H9 (cell line): ENCODE results near the gene ACOXL. TPM values are rescaled to one million over a fixed set of nuclear protein-coding genes. Genes with fewer than 3 reads are reported as not detected.

ENCODE experiments used
- DNase-seq: peaks from one replicate; pipeline ENCODE4 v3.0.0-alpha.2; 2017
- H2AFZ ChIP-seq: one replicate; pipeline ENCODE4 v1.6.1; 2013; ENCODE audit warnings: mild to moderate bottlenecking, low read length, control low read depth, moderate library complexity
- H2AK5ac ChIP-seq: 2 replicates; pipeline ENCODE4 v1.6.1; 2013; ENCODE audit warnings: low read length, control low read depth, mixed read lengths; ENCODE audit not compliant: insufficient read length
- H2BK120ac ChIP-seq: one replicate; pipeline ENCODE4 v1.6.1; 2013; ENCODE audit warnings: low read depth, mild to moderate bottlenecking, low read length, control low read depth, inconsistent platforms; ENCODE audit not compliant: poor library complexity, severe bottlenecking
- H2BK12ac ChIP-seq: 2 replicates; pipeline ENCODE4 v1.6.1; 2013; ENCODE audit warnings: low read length, control low read depth, mixed read lengths, low read depth; ENCODE audit not compliant: insufficient read length
- H2BK15ac ChIP-seq: 2 replicates; pipeline ENCODE4 v1.6.1; 2013; ENCODE audit warnings: low read depth, low read length, control low read depth
- H2BK20ac ChIP-seq: one replicate; pipeline ENCODE4 v1.6.1; 2013; ENCODE audit warnings: low read depth, mild to moderate bottlenecking, low read length, control low read depth, inconsistent platforms; ENCODE audit not compliant: poor library complexity, severe bottlenecking
- H2BK5ac ChIP-seq: 2 replicates; pipeline ENCODE4 v1.6.1; 2013; ENCODE audit warnings: low read length, control low read depth, mixed read lengths; ENCODE audit not compliant: insufficient read length
- H3K14ac ChIP-seq: 2 replicates; pipeline ENCODE4 v1.6.1; 2013; ENCODE audit warnings: low read length, control low read depth; ENCODE audit not compliant: insufficient read depth
- H3K18ac ChIP-seq: 2 replicates; pipeline ENCODE4 v1.6.1; 2013; ENCODE audit warnings: low read depth, mild to moderate bottlenecking, mixed read lengths, low read length, control low read depth; ENCODE audit not compliant: insufficient read length
- H3K23ac ChIP-seq: 2 replicates; pipeline ENCODE4 v1.6.1; 2013; ENCODE audit warnings: low read length, control low read depth, mixed read lengths, low read depth; ENCODE audit not compliant: insufficient read length
- H3K23me2 ChIP-seq: 2 replicates; pipeline ENCODE4 v1.6.1; 2013; ENCODE audit warnings: low read depth, mild to moderate bottlenecking, mixed read lengths, low read length, control low read depth; ENCODE audit not compliant: insufficient read length, poor library complexity, severe bottlenecking
- H3K27ac ChIP-seq: 2 replicates; pipeline ENCODE4 v1.5.1; 2013; ENCODE audit warnings: low read length, control low read depth, mixed read lengths, low read depth; ENCODE audit not compliant: insufficient read length
- H3K27me3 ChIP-seq: 2 replicates; pipeline ENCODE4 v1.6.1; 2013; ENCODE audit warnings: low read length, control low read depth, inconsistent platforms; ENCODE audit not compliant: insufficient read depth
- H3K4ac ChIP-seq: 2 replicates; pipeline ENCODE4 v1.6.1; 2013; ENCODE audit warnings: low read depth, mild to moderate bottlenecking, control low read depth, inconsistent platforms, low read length, moderate library complexity
- H3K4me1 ChIP-seq: 2 replicates; pipeline ENCODE4 v1.6.1; 2013; ENCODE audit warnings: low read length, control low read depth, inconsistent platforms; ENCODE audit not compliant: insufficient read depth
- H3K4me2 ChIP-seq: 2 replicates; pipeline ENCODE4 v1.6.1; 2013; ENCODE audit warnings: low read length, control low read depth, mixed read lengths; ENCODE audit not compliant: insufficient read length, insufficient read depth
- H3K56ac ChIP-seq: 2 replicates; pipeline ENCODE4 v1.6.1; 2013; ENCODE audit warnings: low read depth, mild to moderate bottlenecking, mixed read lengths, low read length, control low read depth; ENCODE audit not compliant: insufficient read length
- H3K79me1 ChIP-seq: 2 replicates; pipeline ENCODE4 v1.6.1; 2013; ENCODE audit warnings: low read depth, mild to moderate bottlenecking, moderate library complexity, low read length, control low read depth, inconsistent platforms; ENCODE audit not compliant: insufficient read depth, poor library complexity, severe bottlenecking
- H3K79me2 ChIP-seq: 2 replicates; pipeline ENCODE4 v1.6.1; 2013; ENCODE audit warnings: low read length, control low read depth, inconsistent platforms; ENCODE audit not compliant: insufficient read depth
- H3K9ac ChIP-seq: 2 replicates; pipeline ENCODE4 v1.6.1; 2013; ENCODE audit warnings: low read length, control low read depth, mixed read lengths; ENCODE audit not compliant: insufficient read length; ENCODE audit errors: extremely low read depth
- H3K9me3 ChIP-seq: one replicate; pipeline ENCODE4 v1.6.1; 2013; ENCODE audit warnings: low read depth, low read length, inconsistent platforms; ENCODE audit not compliant: control insufficient read depth
- H3T11ph ChIP-seq: one replicate; pipeline ENCODE4 v1.6.1; 2013; ENCODE audit warnings: mild to moderate bottlenecking, low read length, control low read depth, inconsistent platforms
- H4K20me1 ChIP-seq: one replicate; pipeline ENCODE4 v1.6.1; 2013; ENCODE audit not compliant: control insufficient read depth, insufficient read length, insufficient read depth
- H4K5ac ChIP-seq: 2 replicates; pipeline ENCODE4 v1.6.1; 2013; ENCODE audit warnings: low read depth, mild to moderate bottlenecking, mixed read lengths, low read length, control low read depth; ENCODE audit not compliant: insufficient read length
- H4K8ac ChIP-seq: replicated peaks from 2 replicates; pipeline ENCODE4 v1.6.1; 2013; ENCODE audit warnings: low read length, control low read depth, mixed read lengths, low read depth; ENCODE audit not compliant: insufficient read length
- H4K91ac ChIP-seq: 2 replicates; pipeline ENCODE4 v1.6.1; 2013; ENCODE audit warnings: low read depth, mild to moderate bottlenecking, moderate library complexity, mixed read lengths, low read length, control low read depth; ENCODE audit not compliant: insufficient read length
- H3K27ac Mint-ChIP-seq, 3 experiments: 2 replicates in 2 of 3; 3 replicates in 1 of 3; pipeline ENCODE4 v1.8.0; 2020 to 2021; ENCODE audit warnings: mixed read lengths in 3 of 3, mild to moderate bottlenecking in 1 of 3, moderate library complexity in 1 of 3
- H3K27me3 Mint-ChIP-seq: 2 replicates; pipeline ENCODE4 v1.8.0; 2021; ENCODE audit warnings: low read depth, mild to moderate bottlenecking, moderate library complexity, mixed read lengths
- H3K36me3 Mint-ChIP-seq, 3 experiments: 2 replicates in 2 of 3; 3 replicates in 1 of 3; pipeline ENCODE4 v1.8.0; 2020 to 2021; ENCODE audit warnings: low read depth in 3 of 3, mixed read lengths in 3 of 3; ENCODE audit not compliant: insufficient read depth in 1 of 3
- H3K4me1 Mint-ChIP-seq, 2 experiments: 2 replicates each; pipeline ENCODE4 v1.8.0; 2020; ENCODE audit warnings: mixed read lengths in 2 of 2
- H3K4me3 Mint-ChIP-seq, 2 experiments: 2 replicates in 1 of 2; 3 replicates in 1 of 2; pipeline ENCODE4 v1.8.0; 2020 to 2021; ENCODE audit warnings: mild to moderate bottlenecking in 2 of 2, mixed read lengths in 2 of 2, moderate library complexity in 1 of 2
- H3K9me3 Mint-ChIP-seq, 2 experiments: 2 replicates in 1 of 2; 3 replicates in 1 of 2; pipeline ENCODE4 v1.8.0; 2020; ENCODE audit warnings: mild to moderate bottlenecking in 2 of 2, mixed read lengths in 2 of 2, moderate library complexity in 1 of 2
- CTCF ChIP-seq: fragments of 200-600 bp; sonication (generic); conservative IDR thresholded peaks from 3 replicates; pipeline ENCODE4 v1.8.0; 2021; ENCODE audit warnings: antibody characterized with exemption, mild to moderate bottlenecking
- WGBS: extraction: QIAGEN DNeasy Blood & Tissue Kit; methylation state at CpG from one replicate; pipeline ENCODE4 v1.1.7; 2013; ENCODE audit warnings: missing lambda C conversion rate, low lambda C conversion rate, mixed read lengths; ENCODE audit not compliant: insufficient read length; ENCODE audit errors: extremely low coverage; 5-methylcytosine and 5-hydroxymethylcytosine counted together
- total RNA-seq: library from RNA; stranded (reverse); gene quantifications from 2 replicates; pipeline ENCODE4 v1.2.1, GENCODE V29; 2021

The ACOXL gene
- total RNA-seq, 1 experiment from 2014 or later = 37.6 TPM

GRCh38 chr2:111049792-111050640 lies 317.6 kb downstream of the ACOXL start:
- Mint-ChIP-seq H3K4me3 (no peak overlapping the region), H3K9me3 (no peaks in the 10 kb centered on the region), H3K36me3 (peaks cover 0 to 5% (median 4%) of the 10 kb centered on the region in 3 experiments; a peak in 3 of 7 replicates), H3K27me3 (no peaks in the 10 kb centered on the region; the same call in none of the 2 replicates), H3K27ac (no peak overlapping the region; a peak in 1 of 7 replicates), H3K4me1 (no peaks in the 10 kb centered on the region)
- DNase-seq = no peak
- H3K4ac ChIP-seq = no peak overlapping the region
- H3K4me1 ChIP-seq = no peaks in the 10 kb centered on the region
- no peak for TF ChIP-seq CTCF
- H4K20me1 ChIP-seq = no peaks in the 10 kb centered on the region
- H2BK20ac ChIP-seq = no peak overlapping the region
- H3K9me3 ChIP-seq = no peaks in the 10 kb centered on the region
- H3K14ac ChIP-seq = no peak overlapping the region
- no peak overlapping the region for H2BK120ac ChIP-seq
- H3K4me2 ChIP-seq = no peak overlapping the region
- H3K27me3 ChIP-seq = no peaks in the 10 kb centered on the region
- H2AFZ ChIP-seq = no peak overlapping the region
- no peaks in the 10 kb centered on the region for H3K79me1 ChIP-seq
- H3T11ph ChIP-seq = no peak overlapping the region
- H4K91ac ChIP-seq = no peak overlapping the region
- no peak overlapping the region for H2BK15ac ChIP-seq
- H4K5ac ChIP-seq = no peak overlapping the region
- H3K79me2 ChIP-seq = no peaks in the 10 kb centered on the region
- H3K18ac ChIP-seq = no peak overlapping the region
- no peak overlapping the region for H2BK5ac ChIP-seq
- no peak overlapping the region for H2AK5ac ChIP-seq
- H3K23me2 ChIP-seq = no peaks in the 10 kb centered on the region
- no peak overlapping the region for H3K27ac ChIP-seq
- H3K9ac ChIP-seq = no peak overlapping the region
- H4K8ac ChIP-seq = no peak overlapping the region
- no CpG with 5 or more reads among the region's 8 CpGs for WGBS
- H3K23ac ChIP-seq = no peak overlapping the region
- no peak overlapping the region for H2BK12ac ChIP-seq
- H3K56ac ChIP-seq = no peak overlapping the region
